Activated naive CD4-positive, alpha-beta T cell treated with anti-CD3 and anti-CD28 coated beads, Interleukin-2, amount 50 U/mL, for 24 hours (primary cell): ENCODE results near the gene MSI2.

Source experiments
- H3K27ac Mint-ChIP-seq: one replicate; pipeline ENCODE4 v1.8.0; 2021; ENCODE audit warnings: mild to moderate bottlenecking, mixed read lengths
- H3K27me3 Mint-ChIP-seq: one replicate; pipeline ENCODE4 v1.8.0; 2021; ENCODE audit warnings: mixed read lengths
- H3K36me3 Mint-ChIP-seq: one replicate; pipeline ENCODE4 v1.8.0; 2021; ENCODE audit warnings: mixed read lengths
- H3K4me1 Mint-ChIP-seq: one replicate; pipeline ENCODE4 v1.8.0; 2021; ENCODE audit warnings: mixed read lengths
- H3K4me3 Mint-ChIP-seq: one replicate; pipeline ENCODE4 v1.8.0; 2021; ENCODE audit warnings: mild to moderate bottlenecking, mixed read lengths
- H3K9me3 Mint-ChIP-seq: one replicate; pipeline ENCODE4 v1.8.0; 2021; ENCODE audit warnings: mixed read lengths

The MSI2 gene

DNA sequence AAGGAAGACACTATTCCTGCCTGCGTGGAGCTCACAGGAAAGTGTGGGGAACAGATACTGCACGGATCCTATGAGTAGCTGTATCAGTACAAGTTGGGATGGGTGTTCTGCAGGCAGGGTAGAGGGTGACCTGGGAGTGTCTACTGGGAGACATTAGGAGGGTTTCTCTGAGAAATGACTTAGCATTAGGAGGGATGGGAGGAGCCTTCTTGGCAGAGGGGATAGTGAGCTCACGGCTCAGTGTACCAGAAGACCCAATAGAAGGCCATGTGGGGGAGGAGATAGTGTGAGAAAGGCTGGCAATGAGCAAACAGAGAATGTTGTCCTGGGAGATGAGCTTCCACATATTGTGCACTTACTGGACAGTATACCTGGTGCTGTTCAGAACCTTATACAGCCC lies 109.1 kb downstream of the MSI2 start:
- Mint-ChIP-seq H3K4me1 (peaks cover 30% of the 10 kb centered on the region), H3K9me3 (no peaks in the 10 kb centered on the region), H3K27me3 (no peaks in the 10 kb centered on the region), H3K4me3 (no peak overlapping the region), H3K36me3 (peaks cover 7% of the 10 kb centered on the region), H3K27ac (no peak overlapping the region)

DNA sequence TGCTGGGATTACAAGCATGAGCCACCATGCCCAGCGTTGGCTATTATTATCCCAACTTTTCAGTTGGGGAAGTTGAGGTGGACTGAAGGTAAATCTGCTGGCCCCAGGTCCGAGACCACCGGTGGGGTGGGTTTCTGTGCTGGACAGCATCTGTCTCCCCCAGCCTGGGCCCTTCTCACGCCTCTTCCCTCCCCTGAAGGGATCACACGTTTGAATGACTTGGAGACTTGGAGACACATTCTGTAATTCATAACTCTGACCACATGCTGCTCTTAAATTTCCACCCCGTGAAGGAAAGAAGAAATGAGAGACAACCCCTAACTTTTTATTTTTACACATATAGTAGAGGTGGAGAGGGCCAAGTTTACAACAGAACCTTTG lies 109.8 kb downstream of the MSI2 start:
- Mint-ChIP-seq H3K27ac (no peak overlapping the region), H3K4me3 (no peak overlapping the region), H3K36me3 (peaks cover 7% of the 10 kb centered on the region), H3K27me3 (no peaks in the 10 kb centered on the region), H3K9me3 (no peaks in the 10 kb centered on the region), H3K4me1 (peaks cover 30% of the 10 kb centered on the region)

GRCh38 chr17:57366558-57367351 lies 110.4 kb downstream of the MSI2 start:
- Mint-ChIP-seq H3K36me3 (peaks cover 7% of the 10 kb centered on the region), H3K9me3 (no peaks in the 10 kb centered on the region)

DNA sequence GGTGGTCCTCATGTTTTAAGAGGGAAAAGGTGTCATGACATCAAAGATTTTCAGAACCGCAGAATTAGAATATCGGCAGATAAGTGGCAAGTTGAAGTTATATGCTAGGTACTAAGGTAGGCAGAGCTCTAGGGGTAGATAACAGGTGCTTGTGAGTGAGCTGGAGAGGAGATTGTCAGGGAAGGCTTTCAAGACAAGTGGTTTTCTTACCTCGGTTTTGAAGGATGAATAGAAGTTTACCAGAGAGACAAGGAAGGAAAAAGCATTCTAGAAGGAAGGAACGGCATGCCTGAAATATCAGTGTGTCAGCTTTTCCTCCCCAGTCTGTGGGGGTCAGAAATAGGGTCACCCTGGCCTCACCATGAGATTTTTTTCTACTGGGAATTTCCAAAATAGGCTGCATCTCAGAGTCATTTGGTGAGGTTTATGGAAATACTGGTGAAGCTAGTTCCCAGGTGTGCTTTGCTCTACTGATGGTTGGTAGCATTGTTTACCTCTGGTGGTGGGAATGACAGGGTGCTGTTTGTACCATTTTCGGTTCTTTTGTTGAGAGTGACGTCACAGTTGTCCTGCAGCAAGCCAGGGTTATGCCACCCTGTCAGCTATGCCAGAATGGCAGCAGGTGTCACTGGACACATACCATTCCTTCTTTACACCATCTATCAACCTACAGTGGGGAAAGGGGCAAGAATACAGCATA lies 112.5 kb downstream of the MSI2 start:
- Mint-ChIP-seq H3K27me3 (no peaks in the 10 kb centered on the region), H3K27ac (peak overlapping the region; percentile 82), H3K9me3 (no peaks in the 10 kb centered on the region)

More at GRCh38 chr17:57366558-57367351, 110.4 kb downstream of the MSI2 start:
- Mint-ChIP-seq H3K27ac (no peak overlapping the region), H3K4me3 (no peak overlapping the region), H3K4me1 (peaks cover 30% of the 10 kb centered on the region), H3K27me3 (no peaks in the 10 kb centered on the region)

DNA sequence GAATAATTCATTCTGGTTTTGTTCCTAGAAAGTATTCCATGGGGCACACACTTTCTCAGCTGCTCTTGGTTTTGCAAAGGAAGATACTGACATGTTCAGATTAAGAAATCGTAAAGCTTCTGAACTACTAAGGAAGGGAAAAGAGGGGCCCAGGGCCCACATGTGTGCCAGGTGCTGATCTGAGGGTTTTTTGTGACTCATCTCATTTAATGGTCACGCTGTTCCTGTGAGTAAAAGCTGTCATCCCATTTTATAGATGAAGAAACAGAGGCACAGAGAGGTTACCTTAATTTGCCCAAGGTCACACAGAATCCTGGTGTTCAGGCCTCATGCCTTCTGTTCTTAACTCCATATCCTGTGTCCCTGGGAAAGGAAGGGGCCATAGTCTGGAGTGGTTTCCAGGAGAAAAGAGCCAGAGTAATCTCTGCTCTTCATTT lies 113.2 kb downstream of the MSI2 start:
- Mint-ChIP-seq H3K36me3 (peaks cover 6% of the 10 kb centered on the region), H3K9me3 (no peaks in the 10 kb centered on the region), H3K4me3 (no peak overlapping the region), H3K27ac (no peak overlapping the region), H3K27me3 (no peaks in the 10 kb centered on the region), H3K4me1 (peaks cover 19% of the 10 kb centered on the region)

More for the DNA sequence above, 112.5 kb downstream of the MSI2 start:
- Mint-ChIP-seq H3K36me3 (peaks cover 6% of the 10 kb centered on the region), H3K4me1 (peaks cover 19% of the 10 kb centered on the region), H3K4me3 (peak overlapping the region; percentile 44)

DNA sequence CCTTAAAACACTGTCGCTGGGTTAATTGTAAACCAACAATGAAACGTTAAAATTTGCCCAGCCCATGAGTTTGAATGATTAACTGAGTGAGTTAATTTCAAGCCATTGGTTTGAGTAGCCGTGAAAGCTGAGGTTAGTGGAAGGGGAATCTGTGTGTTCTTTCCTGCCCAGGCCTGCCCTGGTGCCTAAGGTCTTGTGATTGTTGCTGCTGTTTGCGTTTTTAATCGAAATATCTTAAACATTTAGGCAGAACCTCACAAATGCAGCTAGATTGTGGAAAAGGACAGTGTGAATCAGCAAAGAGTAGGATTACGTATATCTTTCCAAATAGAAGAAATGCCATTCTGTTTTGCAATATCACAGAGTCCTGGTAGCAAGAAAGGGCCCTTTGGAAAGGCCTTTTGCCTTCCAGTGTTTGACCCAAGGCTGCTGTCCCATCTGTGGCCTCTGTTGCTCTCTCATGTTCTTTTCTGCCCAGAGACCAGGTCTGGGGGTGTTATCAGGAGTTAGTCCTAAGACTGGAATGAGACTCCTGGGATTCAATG lies 113.8 kb downstream of the MSI2 start:
- Mint-ChIP-seq H3K4me3 (no peak overlapping the region), H3K27ac (no peak overlapping the region), H3K9me3 (no peaks in the 10 kb centered on the region), H3K36me3 (peaks cover 6% of the 10 kb centered on the region), H3K4me1 (peaks cover 21% of the 10 kb centered on the region), H3K27me3 (no peaks in the 10 kb centered on the region)

- peaks cover 22% of the 10 kb centered on the region for H3K4me1 Mint-ChIP-seq
- no peaks in the 10 kb centered on the region for H3K27me3 Mint-ChIP-seq
- no peak overlapping the region for H3K27ac Mint-ChIP-seq
- H3K4me3 Mint-ChIP-seq = no peak overlapping the region
- no peaks in the 10 kb centered on the region for H3K9me3 Mint-ChIP-seq
- peaks cover 7% of the 10 kb centered on the region for H3K36me3 Mint-ChIP-seq
Measured at GRCh38 chr17:57370619-57371018, 114.3 kb downstream of the MSI2 start.

GRCh38 chr17:57372156-57372555 lies 115.8 kb downstream of the MSI2 start:
- peaks cover 7% of the 10 kb centered on the region for H3K36me3 Mint-ChIP-seq
- H3K4me3 Mint-ChIP-seq = no peak overlapping the region
- peaks cover 23% of the 10 kb centered on the region for H3K4me1 Mint-ChIP-seq
- no peak overlapping the region for H3K27ac Mint-ChIP-seq
- H3K9me3 Mint-ChIP-seq = no peaks in the 10 kb centered on the region
- no peaks in the 10 kb centered on the region for H3K27me3 Mint-ChIP-seq

GRCh38 chr17:57373048-57373447 lies 116.7 kb downstream of the MSI2 start:
- H3K4me1 Mint-ChIP-seq = peaks cover 25% of the 10 kb centered on the region
- H3K9me3 Mint-ChIP-seq = no peaks in the 10 kb centered on the region
- H3K27me3 Mint-ChIP-seq = no peaks in the 10 kb centered on the region
- no peak overlapping the region for H3K27ac Mint-ChIP-seq
- H3K4me3 Mint-ChIP-seq = no peak overlapping the region
- peaks cover 7% of the 10 kb centered on the region for H3K36me3 Mint-ChIP-seq

GRCh38 chr17:57373756-57374155 lies 117.4 kb downstream of the MSI2 start:
- H3K4me3 Mint-ChIP-seq = no peak overlapping the region
- H3K36me3 Mint-ChIP-seq = peaks cover 5% of the 10 kb centered on the region
- H3K9me3 Mint-ChIP-seq = no peaks in the 10 kb centered on the region
- H3K27me3 Mint-ChIP-seq = no peaks in the 10 kb centered on the region
- H3K27ac Mint-ChIP-seq = no peak overlapping the region
- H3K4me1 Mint-ChIP-seq = peaks cover 24% of the 10 kb centered on the region

DNA sequence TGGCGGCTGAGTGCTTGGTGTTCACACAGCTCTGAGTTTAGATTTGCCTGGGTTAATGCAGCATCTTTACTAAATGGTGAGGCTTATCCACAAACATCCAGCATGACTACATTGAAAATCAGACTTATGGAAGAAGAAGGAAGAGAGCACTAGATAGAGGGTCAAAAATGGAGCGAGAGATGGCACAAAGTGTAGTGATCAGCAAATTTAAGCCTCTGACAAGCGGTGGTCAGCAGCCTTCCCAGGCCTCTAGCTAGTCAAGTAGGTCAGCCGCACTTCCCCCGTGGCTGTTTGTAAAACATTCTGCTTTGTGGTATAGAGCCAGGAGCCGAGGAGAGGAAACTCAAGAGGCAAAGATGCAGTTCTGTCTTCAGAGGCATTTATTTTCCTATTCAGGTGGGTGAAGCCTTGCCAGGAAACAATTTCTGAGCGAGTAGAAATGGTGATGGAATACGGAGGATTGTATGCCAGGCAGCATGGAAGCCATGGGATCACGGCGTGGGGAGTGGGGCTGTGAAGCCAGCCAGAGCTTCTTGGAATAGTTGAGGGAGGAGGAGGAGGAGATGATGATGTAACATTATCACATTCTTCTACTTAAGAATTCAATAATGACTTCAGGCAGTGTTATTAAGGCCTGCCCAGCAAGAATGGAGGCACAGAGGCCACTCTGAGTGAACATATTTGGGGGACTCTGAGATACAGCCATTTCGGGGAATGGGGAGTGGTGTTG lies 118.9 kb downstream of the MSI2 start:
- Mint-ChIP-seq H3K27me3 (no peaks in the 10 kb centered on the region), H3K4me3 (no peak overlapping the region), H3K27ac (no peak overlapping the region), H3K4me1 (peaks cover 28% of the 10 kb centered on the region), H3K9me3 (no peaks in the 10 kb centered on the region), H3K36me3 (peaks cover 8% of the 10 kb centered on the region)

- Mint-ChIP-seq H3K27ac (no peak overlapping the region), H3K36me3 (peaks cover 8% of the 10 kb centered on the region)
Measured at GRCh38 chr17:57375770-57376225, 119.5 kb downstream of the MSI2 start.

DNA sequence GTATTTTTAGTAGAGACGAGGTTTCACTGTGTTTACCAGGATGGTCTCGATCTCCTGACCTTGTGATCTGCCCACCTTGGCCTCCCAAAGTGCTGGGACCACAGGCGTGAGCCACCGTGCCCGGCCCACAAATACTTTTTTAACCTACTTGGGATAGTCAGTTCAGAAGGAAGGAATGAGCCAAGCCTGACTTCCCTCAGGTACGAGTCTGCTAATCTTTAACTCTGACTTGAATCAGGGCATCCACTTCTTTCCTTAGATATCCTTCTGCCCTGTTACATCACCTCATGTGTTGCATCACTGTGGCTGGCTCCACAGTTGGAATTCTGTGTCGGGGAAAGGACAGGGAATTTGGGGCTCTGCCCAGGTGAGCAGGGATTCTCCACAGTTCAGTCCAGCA lies 120.8 kb downstream of the MSI2 start:
- Mint-ChIP-seq H3K4me3 (no peak overlapping the region), H3K4me1 (peaks cover 28% of the 10 kb centered on the region), H3K36me3 (peaks cover 11% of the 10 kb centered on the region), H3K27me3 (no peaks in the 10 kb centered on the region), H3K27ac (no peak overlapping the region), H3K9me3 (no peaks in the 10 kb centered on the region)

More at GRCh38 chr17:57375770-57376225, 119.5 kb downstream of the MSI2 start:
- Mint-ChIP-seq H3K27me3 (no peaks in the 10 kb centered on the region), H3K4me1 (peaks cover 28% of the 10 kb centered on the region), H3K4me3 (no peak overlapping the region), H3K9me3 (no peaks in the 10 kb centered on the region)

- no peaks in the 10 kb centered on the region for H3K9me3 Mint-ChIP-seq
- H3K4me1 Mint-ChIP-seq = peaks cover 28% of the 10 kb centered on the region
- peaks cover 20% of the 10 kb centered on the region for H3K36me3 Mint-ChIP-seq
- H3K27ac Mint-ChIP-seq = no peak overlapping the region
- no peak overlapping the region for H3K4me3 Mint-ChIP-seq
- H3K27me3 Mint-ChIP-seq = no peaks in the 10 kb centered on the region
Measured at GRCh38 chr17:57379237-57379894, 123.0 kb downstream of the MSI2 start.

GRCh38 chr17:57379895-57380434 lies 123.6 kb downstream of the MSI2 start:
- Mint-ChIP-seq H3K4me3 (no peak overlapping the region), H3K27me3 (no peaks in the 10 kb centered on the region), H3K36me3 (peaks cover 25% of the 10 kb centered on the region), H3K9me3 (no peaks in the 10 kb centered on the region), H3K4me1 (peaks cover 26% of the 10 kb centered on the region), H3K27ac (no peak overlapping the region)
